Stomach (tissue), 9 donors: ENCODE data around the gene NATD1. TPM values are rescaled to one million over a fixed set of nuclear protein-coding genes. Genes with fewer than 3 reads are reported as not detected.
A peak's percentile ranks its signal among the peaks of the same experiment; 100 is the strongest.

Source experiments
- DNase-seq, 2 donors: peaks; one replicate each; pipeline versions ENCODE4 v3.0.0 to v3.0.0-alpha.2; 2013 to 2019
- H3K27ac ChIP-seq, 5 donors: fragments of 200-600 bp in 4 of 5; sonication (generic) in 4 of 5; one replicate each; pipeline ENCODE4 v1.5.1; 2013 to 2019; ENCODE audit warnings: mild to moderate bottlenecking in 1 of 5, moderate library complexity in 1 of 5
- H3K27me3 ChIP-seq, 3 donors: fragments of 200-600 bp; sonication (generic); one replicate each; pipeline ENCODE4 v1.5.1; 2017 to 2019; ENCODE audit warnings: mixed run types in 1 of 3
- H3K36me3 ChIP-seq, 4 donors: fragments of 200-600 bp; sonication (generic); 1 replicate in 3 of 4; 2 replicates in 1 of 4; pipeline ENCODE4 v1.5.1; 2016 to 2019
- H3K4me1 ChIP-seq, 4 donors: fragments of 200-600 bp; sonication (generic); one replicate each; pipeline ENCODE4 v1.5.1; 2016 to 2019
- H3K4me3 ChIP-seq, 4 donors: fragments of 200-600 bp; sonication (generic) in 3 of 4; one replicate each; pipeline ENCODE4 v1.5.1; 2016 to 2019; ENCODE audit warnings: mild to moderate bottlenecking in 1 of 4
- H3K9me3 ChIP-seq, 4 donors: fragments of 200-600 bp; sonication (generic); one replicate each; pipeline ENCODE4 v1.5.1; 2016 to 2019
- EP300 ChIP-seq: sonication (generic); formaldehyde crosslinking; IDR thresholded peaks from one replicate; pipeline ENCODE4 v1.6.1; 2017; ENCODE audit warnings: antibody characterized with exemption
- POLR2A ChIP-seq, 4 donors: fragments of 450-650 bp; IDR thresholded peaks; one replicate each; pipeline ENCODE4 v1.6.1; 2016; ENCODE audit warnings: antibody characterized with exemption in 4 of 4, control low read depth in 2 of 4, mild to moderate bottlenecking in 1 of 4, moderate library complexity in 1 of 4
- POLR2AphosphoS5 ChIP-seq, 3 donors: sonication (generic); formaldehyde crosslinking; IDR thresholded peaks; one replicate each; pipeline ENCODE4 v1.6.1; 2016; ENCODE audit warnings: antibody characterized with exemption in 3 of 3
- WGBS, 5 donors: extraction: QIAGEN DNeasy Blood & Tissue Kit in 3 of 5; methylation state at CpG; one replicate each; pipeline versions ENCODE4 v1.1.5 to v1.1.7; 2013 to 2018; 5-methylcytosine and 5-hydroxymethylcytosine counted together
- intact Hi-C: fragments of 100-400 bp; cut with DNase I; formaldehyde crosslinking; loops from one replicate; pipeline ENCODE4 v1.15.1; 2023; ENCODE audit warnings: low total_unique reads
- polyA plus RNA-seq, 3 donors: library from polyadenylated mRNA; stranded (reverse); fragments of 200-250 nt; gene quantifications; one replicate each; pipeline ENCODE4 v1.2.3, GENCODE V29; 2013
- total RNA-seq, 5 donors: library from RNA; depleted of rRNA; stranded (reverse); fragments of >200 nt; gene quantifications; one replicate each; pipeline versions ENCODE4 v1.1.0 to v1.2.3, GENCODE V29; 2014 to 2016
- TF ChIP-seq, protein P1 (sequence below), 7 experiments: fragments of 450-650 bp in 4 of 7; fragments of 200-600 bp in 3 of 7; sonication (generic) in 3 of 7; IDR thresholded peaks; one replicate each; pipeline ENCODE4 v1.5.1; 2016 to 2019; ENCODE audit warnings: antibody characterized with exemption in 7 of 7, control low read depth in 2 of 7, mild to moderate bottlenecking in 1 of 7
- donor health status: healthy with polysubstance abuse.
- donor health status: Bipolar disorder and iron deficiency.
- donor health status: healthy.

The NATD1 gene
- total and polyA plus RNA-seq, 8 donors, result 2.2 to 9.0 (median 4.3) TPM

DNA sequence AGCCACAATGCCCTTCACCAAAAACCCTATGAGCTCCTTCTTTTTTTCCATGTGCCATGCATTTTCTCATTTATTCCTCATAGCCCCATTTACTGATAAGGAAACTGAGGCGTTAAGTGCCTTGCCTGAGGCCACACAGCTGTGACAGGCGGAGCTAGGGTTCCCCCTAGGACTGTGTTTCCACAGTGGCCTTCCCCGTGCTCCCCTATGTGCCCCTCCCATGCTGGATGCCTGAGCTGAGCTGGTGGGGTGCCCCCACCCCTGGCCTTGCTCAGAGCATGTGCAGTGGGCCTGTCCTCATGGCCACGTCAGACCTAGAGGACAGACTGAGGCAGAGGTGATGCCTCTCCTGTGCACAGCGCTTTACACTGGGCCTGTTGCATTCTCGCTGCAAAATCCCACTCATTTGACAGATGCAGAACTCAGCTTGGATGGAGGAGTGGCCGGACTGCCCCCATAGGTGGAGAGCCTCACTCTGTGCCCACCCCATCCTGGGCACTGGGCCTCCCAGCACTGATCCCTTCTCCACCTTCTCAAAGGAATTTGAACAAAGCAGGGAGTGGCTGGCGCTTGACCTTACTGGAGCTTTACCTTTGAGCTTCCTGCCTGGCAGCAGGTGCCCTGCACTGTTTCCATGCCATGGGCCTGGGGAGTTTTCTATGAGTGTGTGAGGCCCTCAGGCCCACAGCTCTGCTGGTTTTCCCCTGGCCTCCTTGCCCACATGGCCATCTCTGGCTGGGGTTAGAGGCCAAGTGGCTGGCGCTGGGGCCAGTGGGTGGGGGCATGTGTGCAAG, 33.9 kb upstream of the NATD1 start:
- H3K36me3 ChIP-seq, result peaks cover 0 to 9% (median 8%) of the 10 kb centered on the region in 4 donors
- H3K4me3 ChIP-seq, result peak overlapping the region; percentile 82 to 96 (median 82)
- peak overlapping the region; percentile 93 to 98 (median 98) for H3K27ac ChIP-seq
- H3K27me3 ChIP-seq, result no peaks in the 10 kb centered on the region
- intact Hi-C loops, result no loop called here
- H3K4me1 ChIP-seq, result peaks cover 54 to 86% (median 81%) of the 10 kb centered on the region in 4 donors
- 16 to 28% (median 23%) methylated on average over 5 to 9 of the region's 9 CpGs for WGBS, 5 donors
- peaks cover 0 to 3% (median 0%) of the 10 kb centered on the region in 4 donors for H3K9me3 ChIP-seq
- DNase-seq, result peak; percentile 84 to 88
- TF ChIP-seq EP300 (no peak), POLR2AphosphoS5 (IDR thresholded peaks at IDR 0.05) (peak in 2 of 3 donors; percentile 80 to 81)

DNA sequence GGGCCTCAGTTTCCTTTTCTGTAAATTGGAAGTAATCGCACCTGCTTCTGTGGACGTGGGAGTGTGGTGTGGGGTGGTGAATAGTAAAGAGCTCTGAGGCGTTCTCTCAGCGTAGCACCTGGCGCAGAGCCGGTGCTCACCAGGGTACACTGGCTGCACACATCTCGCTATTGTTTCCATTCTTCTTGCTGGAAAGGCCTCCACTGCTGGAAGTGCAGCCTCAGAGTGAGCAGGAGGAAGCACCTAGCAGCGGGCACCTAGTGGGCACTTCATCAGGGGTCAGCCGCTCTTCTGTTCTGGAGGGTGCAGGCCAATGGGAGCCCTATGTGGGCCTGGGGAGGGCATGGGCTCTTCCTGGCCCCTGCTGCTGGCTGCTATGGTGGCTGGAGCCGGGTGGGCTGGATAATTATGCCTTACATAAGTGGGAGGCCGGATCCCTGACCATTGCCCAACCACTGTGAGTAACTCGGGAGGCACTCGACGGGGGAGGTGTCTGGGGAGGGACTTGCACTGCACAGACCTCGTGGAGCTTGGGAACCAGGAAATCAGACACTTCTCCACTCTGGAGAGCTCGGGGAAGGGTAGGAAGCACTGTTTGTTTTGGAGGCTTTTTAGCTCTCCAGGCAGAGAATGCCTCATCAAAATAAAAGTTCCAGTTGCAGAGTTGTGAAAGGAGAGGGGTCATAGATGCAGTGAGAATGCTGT, 33.0 kb upstream of the NATD1 start:
- peak; percentile 69 to 94 (median 89) for TF ChIP-seq POLR2AphosphoS5 (IDR thresholded peaks at IDR 0.05)
- TF ChIP-seq EP300, result no peak
- TF ChIP-seq POLR2A (IDR thresholded peaks at IDR 0.05), result peak in 2 of 4 donors; percentile 40 to 83
- TF ChIP-seq, protein P1, sequence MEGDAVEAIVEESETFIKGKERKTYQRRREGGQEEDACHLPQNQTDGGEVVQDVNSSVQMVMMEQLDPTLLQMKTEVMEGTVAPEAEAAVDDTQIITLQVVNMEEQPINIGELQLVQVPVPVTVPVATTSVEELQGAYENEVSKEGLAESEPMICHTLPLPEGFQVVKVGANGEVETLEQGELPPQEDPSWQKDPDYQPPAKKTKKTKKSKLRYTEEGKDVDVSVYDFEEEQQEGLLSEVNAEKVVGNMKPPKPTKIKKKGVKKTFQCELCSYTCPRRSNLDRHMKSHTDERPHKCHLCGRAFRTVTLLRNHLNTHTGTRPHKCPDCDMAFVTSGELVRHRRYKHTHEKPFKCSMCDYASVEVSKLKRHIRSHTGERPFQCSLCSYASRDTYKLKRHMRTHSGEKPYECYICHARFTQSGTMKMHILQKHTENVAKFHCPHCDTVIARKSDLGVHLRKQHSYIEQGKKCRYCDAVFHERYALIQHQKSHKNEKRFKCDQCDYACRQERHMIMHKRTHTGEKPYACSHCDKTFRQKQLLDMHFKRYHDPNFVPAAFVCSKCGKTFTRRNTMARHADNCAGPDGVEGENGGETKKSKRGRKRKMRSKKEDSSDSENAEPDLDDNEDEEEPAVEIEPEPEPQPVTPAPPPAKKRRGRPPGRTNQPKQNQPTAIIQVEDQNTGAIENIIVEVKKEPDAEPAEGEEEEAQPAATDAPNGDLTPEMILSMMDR (IDR thresholded peaks at IDR 0.05), result no peak
- Histone ChIP-seq H3K36me3 (peaks cover 0 to under 1% (median 0%) of the 10 kb centered on the region in 4 donors), H3K27ac (peak overlapping the region; percentile 93 to 98 (median 98)), H3K27me3 (no peaks in the 10 kb centered on the region), H3K4me3 (peak overlapping the region; percentile 82 to 96 (median 82)), H3K9me3 (no peaks in the 10 kb centered on the region), H3K4me1 (peaks cover 49 to 81% (median 75%) of the 10 kb centered on the region in 4 donors)
- 1 to 12% (median 6%) methylated on average over 8 to 16 of the region's 16 CpGs for WGBS, 5 donors
- intact Hi-C loops, result no loop called here
- DNase-seq, result peak; percentile 91 to 95

DNA sequence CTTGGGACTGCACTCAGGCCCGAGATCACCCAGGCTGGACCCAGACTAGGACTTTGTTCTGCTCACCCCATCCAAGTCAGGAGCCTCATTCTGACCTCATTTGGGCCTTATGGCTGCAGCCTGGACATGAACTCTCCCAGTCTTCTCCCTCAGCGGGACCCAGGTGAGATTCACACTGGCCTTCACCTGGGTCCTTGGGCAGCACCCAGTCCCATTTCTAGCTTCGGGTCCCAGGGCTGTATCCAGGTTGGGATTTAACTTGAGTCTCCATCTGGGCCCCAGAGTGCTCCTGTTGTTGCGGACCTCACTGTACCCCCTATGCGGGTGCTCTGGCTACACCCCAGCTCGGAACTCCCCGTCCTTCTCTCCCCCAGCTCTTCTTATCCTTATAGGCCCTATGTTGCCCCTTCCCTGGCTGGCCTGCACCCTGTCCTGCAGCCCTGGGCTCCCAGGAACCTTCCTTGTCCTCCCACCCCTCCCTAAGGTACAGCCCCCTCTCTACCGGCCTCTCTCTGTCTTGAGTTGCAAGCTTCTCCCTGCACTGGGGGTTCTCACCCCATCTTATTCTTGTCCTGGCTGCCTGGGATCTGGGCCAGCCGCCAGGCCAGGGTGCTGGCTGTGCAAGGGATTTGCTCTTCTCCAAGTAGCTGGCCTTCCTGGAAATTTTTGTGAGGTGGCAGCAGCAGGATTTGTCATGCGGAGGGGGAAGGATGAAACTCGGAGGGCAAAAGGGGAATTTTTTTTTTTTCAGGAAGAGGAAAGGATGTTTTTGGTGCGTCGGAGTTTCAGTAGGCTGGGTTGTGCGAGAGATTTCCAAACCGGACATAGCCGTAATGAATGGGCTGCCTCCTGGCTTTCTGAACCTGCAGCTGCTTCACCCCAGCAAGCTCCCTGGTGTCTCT, 32.2 kb upstream of the NATD1 start:
- TF ChIP-seq POLR2AphosphoS5 (IDR thresholded peaks at IDR 0.05) (peak in 1 of 3 donors; percentile 26), EP300 (no peak)
- TF ChIP-seq, protein P1 (IDR thresholded peaks at IDR 0.05), result no peak
- WGBS, 5 donors, result 1 to 4% (median 1%) methylated on average over 16 of the region's 16 CpGs

DNA sequence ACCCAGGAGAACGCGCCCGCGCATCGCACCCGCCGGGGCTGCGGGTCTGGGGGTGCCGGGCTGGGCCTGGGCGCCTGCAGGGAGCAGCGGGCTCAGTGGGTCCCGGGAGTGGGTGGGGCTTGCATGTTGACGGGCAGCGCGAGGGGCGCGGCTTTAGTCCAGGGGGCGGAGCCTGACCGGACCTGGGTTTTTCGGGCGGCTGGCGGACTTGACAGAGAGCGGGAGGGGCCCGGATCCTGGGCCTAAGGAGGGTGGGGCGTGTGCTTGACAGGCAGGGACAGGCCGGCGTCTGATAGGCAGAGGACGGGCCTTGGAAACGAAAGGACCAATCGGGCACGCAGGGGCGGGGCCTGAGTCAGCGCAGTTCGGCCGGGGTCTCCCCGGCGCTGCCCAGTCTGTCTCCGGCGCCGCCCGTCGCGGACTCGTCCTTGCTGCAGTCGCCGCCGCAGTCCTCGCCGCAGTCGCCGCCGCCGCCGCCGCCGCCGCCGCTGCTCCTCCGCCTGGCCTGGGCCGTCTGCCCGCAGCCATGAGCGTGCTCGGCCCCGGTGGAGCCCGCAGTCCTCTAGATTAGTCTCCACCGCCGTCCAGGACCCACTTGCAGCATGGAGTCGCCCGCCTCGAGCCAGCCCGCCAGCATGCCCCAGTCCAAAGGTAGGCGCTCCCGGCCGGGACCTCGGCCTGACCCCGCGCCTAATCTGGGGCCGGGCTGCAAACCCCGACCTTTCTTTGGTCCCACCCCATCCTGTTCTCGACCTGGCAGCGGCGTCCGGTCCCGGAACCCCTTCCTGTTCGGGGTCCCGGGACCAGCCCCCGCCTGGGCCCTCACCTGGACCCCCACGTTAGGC, 31.3 kb upstream of the NATD1 start, which contains the start of gene MAP2K3:
Gene MAP2K3, plus strand, starts transcription at position 393 of the 845 bp plus-strand sequence. Its CDS starts 210 bp downstream, at position 603.
- Histone ChIP-seq H3K4me1 (peaks cover 45 to 74% (median 69%) of the 10 kb centered on the region in 4 donors), H3K27ac (peak within 1 kb of the TSS; percentile 93 to 98 (median 98)), H3K36me3 (no peaks in the 10 kb centered on the region), H3K9me3 (no peaks in the 10 kb centered on the region), H3K27me3 (no peaks in the 10 kb centered on the region), H3K4me3 (peak within 1 kb of the TSS; percentile 82 to 96 (median 82))
- WGBS, 5 donors, result 0 to 1% (median 0%) methylated on average over 40 to 88 of the region's 88 CpGs
- intact Hi-C loops, result no loop called here
- TF ChIP-seq POLR2A (IDR thresholded peaks at IDR 0.05) (peak in 1 of 4 donors; percentile 53), EP300 (no peak), POLR2AphosphoS5 (IDR thresholded peaks at IDR 0.05) (peak; percentile 58 to 97 (median 94))
- TF ChIP-seq, protein P1 (IDR thresholded peaks at IDR 0.05), result no peak
- peak; percentile 100 for DNase-seq

More for the DNA sequence above, 32.2 kb upstream of the NATD1 start:
- Histone ChIP-seq H3K36me3 (no peaks in the 10 kb centered on the region), H3K4me3 (peak overlapping the region; percentile 82 to 96 (median 82)), H3K27ac (peak overlapping the region; percentile 93 to 98 (median 98)), H3K4me1 (peaks cover 49 to 74% (median 69%) of the 10 kb centered on the region in 4 donors), H3K27me3 (no peaks in the 10 kb centered on the region), H3K9me3 (no peaks in the 10 kb centered on the region)
- DNase-seq, result peak; percentile 60 to 61
- intact Hi-C loops, result no loop called here
